H1 (cell line): ENCODE measurements around the gene NPIPB13. TPM values are rescaled to one million over a fixed set of nuclear protein-coding genes. Genes with fewer than 3 reads are reported as not detected.
"Not testable (repeated sequence)": the region's sequence is repeated elsewhere in the genome, so short reads cannot be mapped to it uniquely, and the experiment has no call there.

ENCODE experiments used
- CTCF ChIA-PET: fragments of 300-600 bp; sonication (Branson Sonifier 250); formaldehyde crosslinking; loops from one replicate; lab custom pipeline; 2021; ENCODE audit not compliant: partially characterized antibody; lab: Charles Lee
- POLR2A ChIA-PET: fragments of 300-600 bp; sonication (Branson Sonifier 250); formaldehyde crosslinking; loops from one replicate; lab custom pipeline; 2021; ENCODE audit warnings: inconsistent platforms; ENCODE audit not compliant: partially characterized antibody; lab: Charles Lee
- DNase-seq, 2 experiments: peaks; one replicate each; pipeline versions ENCODE4 v3.0.0 to v3.0.0-alpha.2; 2010 to 2022; ENCODE audit warnings: low spot score in 2 of 2, low read depth in 1 of 2, mixed read lengths in 1 of 2
- FAIRE-seq: peaks from 2 replicates; lab custom pipeline; 2011; peaks lifted over from hg19 to GRCh38; lab: Jason Lieb, UNC
- H2AFZ ChIP-seq: 2 replicates; pipeline ENCODE4 v1.8.1; 2012; ENCODE audit warnings: low read length, inconsistent platforms
- H2AK5ac ChIP-seq: 2 replicates; pipeline ENCODE4 v1.6.1; 2013; ENCODE audit warnings: low read depth, low read length
- H2BK120ac ChIP-seq: replicated peaks from 2 replicates; pipeline ENCODE3; 2013; ENCODE audit warnings: low read depth, low read length, inconsistent platforms
- H2BK12ac ChIP-seq: 2 replicates; pipeline ENCODE4 v1.6.1; 2013; ENCODE audit warnings: low read depth, low read length
- H2BK15ac ChIP-seq: 2 replicates; pipeline ENCODE4 v1.6.1; 2013; ENCODE audit warnings: low read length
- H2BK20ac ChIP-seq: 2 replicates; pipeline ENCODE4 v1.6.1; 2013; ENCODE audit warnings: low read length
- H2BK5ac ChIP-seq: 2 replicates; pipeline ENCODE4 v1.6.1; 2013; ENCODE audit warnings: low read depth, low read length
- H3K14ac ChIP-seq: 2 replicates; pipeline ENCODE4 v1.6.1; 2013; ENCODE audit warnings: inconsistent platforms; ENCODE audit not compliant: insufficient read length
- H3K18ac ChIP-seq: 2 replicates; pipeline ENCODE4 v1.6.1; 2013; ENCODE audit warnings: low read length; ENCODE audit errors: extremely low read depth
- H3K23ac ChIP-seq: 2 replicates; pipeline ENCODE4 v1.6.1; 2013; ENCODE audit warnings: inconsistent platforms; ENCODE audit not compliant: insufficient read length
- H3K23me2 ChIP-seq: 2 replicates; pipeline ENCODE4 v1.6.1; 2013; ENCODE audit warnings: low read depth, low read length
- H3K27ac ChIP-seq: 2 replicates; pipeline ENCODE4 v1.6.1; 2011; ENCODE audit warnings: low read depth, low read length, inconsistent platforms
- H3K27me3 ChIP-seq, 4 experiments: replicated peaks in 1 of 4; 1 replicate in 1 of 4; 2 replicates in 3 of 4; pipeline versions ENCODE4 v1.6.1 to v1.8.1; 2011 to 2013; ENCODE audit warnings: low read length in 3 of 4, mild to moderate bottlenecking in 3 of 4, inconsistent platforms in 2 of 4, mixed read lengths in 2 of 4, moderate library complexity in 1 of 4; ENCODE audit not compliant: control insufficient read depth in 3 of 4, insufficient read depth in 3 of 4; ENCODE audit errors: extremely low read depth in 1 of 4
- H3K36me3 ChIP-seq, 4 experiments: 2 replicates each; pipeline versions ENCODE4 v1.6.1 to v1.8.1; 2011 to 2013; ENCODE audit warnings: mild to moderate bottlenecking in 4 of 4, low read length in 3 of 4, moderate library complexity in 2 of 4, control low read depth in 1 of 4, inconsistent platforms in 1 of 4; ENCODE audit not compliant: insufficient read depth in 4 of 4, control insufficient read depth in 2 of 4
- H3K4ac ChIP-seq: replicated peaks from 2 replicates; pipeline ENCODE3; 2013; ENCODE audit warnings: low read length, low read depth, mixed read lengths, inconsistent platforms; ENCODE audit not compliant: insufficient read length
- H3K4me1 ChIP-seq, 4 experiments: replicated peaks in 1 of 4; 1 replicate in 1 of 4; 2 replicates in 3 of 4; pipeline versions ENCODE4 v1.6.1 to v1.8.1; 2011 to 2013; ENCODE audit warnings: low read length in 3 of 4, inconsistent platforms in 2 of 4, mixed read lengths in 1 of 4; ENCODE audit not compliant: insufficient read depth in 4 of 4, control insufficient read depth in 3 of 4
- H3K4me2 ChIP-seq, 2 experiments: 2 replicates each; pipeline versions ENCODE4 v1.6.1 to v1.8.1; 2011 to 2013; ENCODE audit warnings: low read depth in 2 of 2, low read length in 2 of 2, control low read depth in 1 of 2, inconsistent platforms in 1 of 2, mild to moderate bottlenecking in 1 of 2; ENCODE audit not compliant: insufficient read depth in 1 of 2
- H3K4me3 ChIP-seq, 4 experiments: fragments of 200-600, 300-600 bp in 1 of 4; sonication (generic), shearing (Covaris generic), sonication (Bioruptor Twin) in 1 of 4; 2 replicates each; pipeline versions ENCODE4 v1.5.1 to v1.8.1; 2011 to 2016; ENCODE audit warnings: low read length in 4 of 4, low read depth in 3 of 4, control low read depth in 2 of 4, inconsistent platforms in 2 of 4, mild to moderate bottlenecking in 2 of 4, mixed read lengths in 1 of 4, moderate library complexity in 1 of 4; ENCODE audit not compliant: insufficient read depth in 2 of 4; ENCODE audit errors: extremely low read depth in 1 of 4
- H3K56ac ChIP-seq: replicated peaks from 2 replicates; pipeline ENCODE3; 2013; ENCODE audit warnings: low read depth, mild to moderate bottlenecking, mixed read lengths, low read length, inconsistent platforms; ENCODE audit not compliant: insufficient read length
- H3K79me1 ChIP-seq: 2 replicates; pipeline ENCODE4 v1.6.1; 2013; ENCODE audit warnings: low read depth, low read length, control low read depth
- H3K79me2 ChIP-seq, 2 experiments: 2 replicates each; pipeline versions ENCODE4 v1.6.1 to v1.8.1; 2012 to 2013; ENCODE audit warnings: low read length in 2 of 2, mild to moderate bottlenecking in 2 of 2, inconsistent platforms in 1 of 2; ENCODE audit not compliant: insufficient read depth in 2 of 2, control insufficient read depth in 1 of 2
- H3K9ac ChIP-seq, 4 experiments: replicated peaks in 1 of 4; 1 replicate in 1 of 4; 2 replicates in 3 of 4; pipeline versions ENCODE4 v1.6.1 to v1.8.1; 2011 to 2013; ENCODE audit warnings: low read depth in 3 of 4, low read length in 3 of 4, control low read depth in 2 of 4, mild to moderate bottlenecking in 2 of 4, moderate library complexity in 2 of 4, inconsistent platforms in 1 of 4; ENCODE audit errors: extremely low read depth in 1 of 4
- H3K9me3 ChIP-seq, 2 experiments: 2 replicates each; pipeline versions ENCODE4 v1.6.1 to v1.8.1; 2012 to 2013; ENCODE audit warnings: mild to moderate bottlenecking in 2 of 2, moderate library complexity in 2 of 2, control low read depth in 1 of 2, inconsistent platforms in 1 of 2, low read depth in 1 of 2, low read length in 1 of 2, mixed read lengths in 1 of 2; ENCODE audit not compliant: insufficient read depth in 2 of 2
- H4K20me1 ChIP-seq, 2 experiments: replicated peaks in 1 of 2; 2 replicates each; pipeline versions ENCODE3 to v1.8.1; 2011 to 2013; ENCODE audit warnings: inconsistent platforms in 2 of 2, low read length in 2 of 2, mild to moderate bottlenecking in 1 of 2; ENCODE audit not compliant: insufficient read depth in 2 of 2, control insufficient read depth in 1 of 2
- H4K5ac ChIP-seq: 2 replicates; pipeline ENCODE4 v1.6.1; 2013; ENCODE audit warnings: low read length, low read depth, mixed read lengths, inconsistent platforms; ENCODE audit not compliant: insufficient read length
- H4K8ac ChIP-seq: 2 replicates; pipeline ENCODE4 v1.8.0; 2013; ENCODE audit warnings: mild to moderate bottlenecking, moderate library complexity, low read length, inconsistent platforms; ENCODE audit not compliant: insufficient read depth; ENCODE audit errors: extremely low read depth
- H4K91ac ChIP-seq: replicated peaks from 2 replicates; pipeline ENCODE3; 2013; ENCODE audit warnings: low read length, mixed read lengths, inconsistent platforms; ENCODE audit not compliant: insufficient read length
- WGBS, 2 experiments: shearing (Covaris generic) in 1 of 2; methylation state at CpG; one replicate each; pipeline versions ENCODE4 v1.1.6 to v1.1.7; 2013 to 2015; ENCODE audit warnings: low lambda C conversion rate in 2 of 2, mixed read lengths in 2 of 2, inconsistent platforms in 1 of 2, low coverage in 1 of 2, missing lambda C conversion rate in 1 of 2; ENCODE audit not compliant: insufficient replicate concordance in 2 of 2, insufficient coverage in 1 of 2, insufficient read length in 1 of 2; ENCODE audit errors: extremely low coverage in 1 of 2, missing lambda C conversion rate in 1 of 2; 5-methylcytosine and 5-hydroxymethylcytosine counted together
- polyA plus RNA-seq, 7 experiments: library from polyadenylated mRNA; depleted of rRNA in 3 of 7; stranded (reverse) in 5 of 7; unstranded in 2 of 7; fragments of >200 nt in 5 of 7; fragments of 200-250 nt in 2 of 7; gene quantifications; 1 replicate in 5 of 7; 2 replicates in 1 of 7; 4 replicates in 1 of 7; pipeline versions ENCODE4 v1.2.1 to v1.2.3, GENCODE V29; 2011 to 2013; ENCODE audit warnings: missing spikeins in 2 of 7, mixed read lengths in 2 of 7
- total RNA-seq: library from RNA; stranded (reverse); fragmentation: NEBNext Ultra II Directional; extraction: Animal tissue kit (Norgen Biotek cat#: 25700); gene quantifications from 2 replicates; pipeline ENCODE4 v1.2.1, GENCODE V29; 2021

NPIPB13 gene
- total and polyA plus RNA-seq, 2 of the 8 experiments (the other 6 are each of a cell fraction or from before 2014, with no cell fraction given), result 4.3 to 13.5 TPM

DNA sequence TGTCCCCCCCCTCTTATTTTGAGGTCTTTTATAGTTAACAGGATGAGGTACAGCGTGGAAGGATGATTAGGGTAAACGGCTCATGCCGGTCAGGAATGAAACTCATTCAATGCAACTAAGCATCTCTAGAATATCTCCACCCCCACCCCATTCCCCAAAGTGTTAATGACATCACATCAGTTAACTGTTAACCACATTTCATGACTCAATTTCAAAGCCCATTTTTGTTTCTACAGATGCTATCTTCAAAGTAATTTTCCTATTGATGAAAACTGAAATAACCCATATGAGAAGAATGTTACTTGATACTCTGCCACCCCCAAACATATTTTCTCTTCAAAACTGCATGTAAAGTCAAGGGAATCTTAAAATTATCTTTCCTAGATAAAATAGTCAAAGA lies 30.2 kb upstream of the NPIPB13 start:
- H2BK20ac ChIP-seq, H3K9me3 ChIP-seq, H2AFZ ChIP-seq, H3K56ac ChIP-seq, H3K27ac ChIP-seq, H3K27me3 ChIP-seq, H3K4me1 ChIP-seq, H2BK15ac ChIP-seq, CTCF ChIA-PET, H4K8ac ChIP-seq, H4K5ac ChIP-seq, H3K14ac ChIP-seq, H3K9ac ChIP-seq, H3K4ac ChIP-seq, H2BK12ac ChIP-seq, H2BK5ac ChIP-seq, H4K91ac ChIP-seq, H3K18ac ChIP-seq, FAIRE-seq, H3K4me2 ChIP-seq, H3K23ac ChIP-seq, H3K36me3 ChIP-seq, H3K79me1 ChIP-seq, H2AK5ac ChIP-seq, H2BK120ac ChIP-seq, H4K20me1 ChIP-seq, H3K4me3 ChIP-seq, H3K23me2 ChIP-seq, DNase-seq, POLR2A ChIA-PET, H3K79me2 ChIP-seq: not testable (repeated sequence)
- WGBS, 2 experiments, result no CpG with 5 or more reads among the region's 3 CpGs

DNA sequence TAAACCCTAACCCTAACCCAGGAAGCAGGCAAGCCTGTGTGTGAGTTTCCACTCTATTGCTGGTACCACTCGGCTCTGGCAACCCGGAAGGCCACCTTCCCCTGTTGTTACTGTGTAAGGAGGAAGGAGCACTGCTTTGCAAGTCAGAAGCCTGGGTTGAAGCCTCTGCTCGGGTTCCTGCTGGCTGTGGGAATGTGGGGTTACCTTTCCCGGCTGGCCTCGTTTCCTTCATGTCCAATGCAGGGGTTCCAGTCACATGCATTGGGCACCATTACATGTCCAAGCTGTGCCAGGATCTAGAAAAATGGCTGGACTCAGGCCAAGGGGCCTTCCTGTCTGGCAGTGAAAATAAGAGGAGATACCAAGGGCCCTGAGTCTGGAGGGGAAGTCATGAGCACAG lies 31.2 kb downstream of the NPIPB13 start:
- H2AFZ ChIP-seq, H3K79me1 ChIP-seq, POLR2A ChIA-PET, H2BK12ac ChIP-seq, H4K5ac ChIP-seq, FAIRE-seq, H3K9me3 ChIP-seq, H3K4ac ChIP-seq, H3K9ac ChIP-seq, H3K4me2 ChIP-seq, H3K27me3 ChIP-seq, H4K91ac ChIP-seq, H4K20me1 ChIP-seq, H2AK5ac ChIP-seq, H3K4me3 ChIP-seq, H3K79me2 ChIP-seq, DNase-seq, H3K27ac ChIP-seq, H2BK15ac ChIP-seq, H3K23ac ChIP-seq, H3K23me2 ChIP-seq, CTCF ChIA-PET, H3K36me3 ChIP-seq, H2BK120ac ChIP-seq, H3K14ac ChIP-seq, H2BK20ac ChIP-seq, H3K4me1 ChIP-seq, H4K8ac ChIP-seq, H3K18ac ChIP-seq, H3K56ac ChIP-seq, H2BK5ac ChIP-seq: not testable (repeated sequence)
- 64% methylated on average over 3 of the region's 5 CpGs; no CpG with 5 or more reads in 1 of the 2 experiments for WGBS, 2 experiments
